ENCODE results near the gene ADGRV1.
"Not testable (repeated sequence)": the region's sequence is repeated elsewhere in the genome, so short reads cannot be mapped to it uniquely, and the experiment has no call there.

ADGRV1 gene

DNA sequence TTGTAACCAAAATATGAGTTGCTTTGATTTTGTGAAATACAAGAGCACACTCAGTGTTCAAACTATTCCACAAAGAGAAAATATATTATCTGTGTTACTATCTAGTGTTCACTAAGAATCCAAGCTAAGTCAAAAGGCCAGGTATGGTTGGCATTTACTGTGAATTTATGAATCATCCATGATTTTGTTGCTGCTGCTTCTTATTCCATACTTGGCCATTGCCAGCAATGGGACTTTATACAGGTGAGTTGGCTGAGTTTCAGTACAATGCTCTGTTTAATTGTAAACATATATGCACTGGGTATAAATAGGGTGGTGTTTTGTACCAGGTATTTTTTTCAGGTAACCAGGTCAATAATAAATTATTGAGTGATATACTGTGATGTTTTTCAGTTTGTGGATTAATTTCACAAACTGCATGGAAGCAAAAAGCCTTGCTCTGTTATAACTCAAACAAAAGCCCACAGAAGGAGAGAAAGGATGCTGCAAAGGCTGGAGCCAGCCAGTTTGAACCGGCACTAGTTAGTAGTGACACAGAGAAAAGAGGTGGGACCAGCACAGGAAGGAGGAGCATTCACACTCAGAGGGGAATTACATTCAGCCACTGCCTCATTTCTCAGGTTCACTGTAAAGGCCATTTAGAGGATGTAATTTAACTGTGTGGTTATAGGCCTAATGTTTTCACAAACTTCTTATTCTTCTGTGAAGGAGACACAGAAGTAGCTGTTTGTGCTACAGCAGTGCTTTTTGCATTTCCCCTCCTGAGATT, 381.8 kb downstream of the ADGRV1 start:
- no peak for DNase-seq (ENCODE audit: low read depth in 2 of 2)

- DNase-seq (ENCODE audit: low read depth in 2 of 2): no peak
Observed at GRCh38 chr5:90941002-90941720, 382.6 kb downstream of the ADGRV1 start.

GRCh38 chr5:90944116-90944515, 385.5 kb downstream of the ADGRV1 start:
- DNase-seq (ENCODE audit: low read depth in 2 of 2): no peak

GRCh38 chr5:90947667-90948066, 389.1 kb downstream of the ADGRV1 start:
- DNase-seq (ENCODE audit: low read depth in 2 of 2): no peak

DNA sequence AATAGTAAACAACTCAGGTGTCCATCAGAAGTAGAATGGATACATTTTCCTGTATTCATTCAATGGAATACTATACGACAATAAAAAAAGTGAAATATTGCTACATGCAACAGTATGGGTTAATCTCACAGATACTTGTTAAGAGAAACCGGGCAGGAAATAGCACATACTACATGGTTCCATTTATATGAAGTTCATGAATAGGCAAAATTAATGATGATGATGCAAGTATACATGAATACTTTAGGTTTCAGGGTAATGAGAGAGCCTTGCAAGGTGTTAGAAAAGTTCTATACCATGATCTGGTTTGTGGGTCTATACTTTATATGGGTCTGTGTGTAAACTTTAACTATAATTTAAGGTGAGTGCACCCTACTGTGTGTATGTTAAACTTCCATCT, 390.4 kb downstream of the ADGRV1 start:
- no peak for DNase-seq (ENCODE audit: low read depth in 2 of 2)

DNA sequence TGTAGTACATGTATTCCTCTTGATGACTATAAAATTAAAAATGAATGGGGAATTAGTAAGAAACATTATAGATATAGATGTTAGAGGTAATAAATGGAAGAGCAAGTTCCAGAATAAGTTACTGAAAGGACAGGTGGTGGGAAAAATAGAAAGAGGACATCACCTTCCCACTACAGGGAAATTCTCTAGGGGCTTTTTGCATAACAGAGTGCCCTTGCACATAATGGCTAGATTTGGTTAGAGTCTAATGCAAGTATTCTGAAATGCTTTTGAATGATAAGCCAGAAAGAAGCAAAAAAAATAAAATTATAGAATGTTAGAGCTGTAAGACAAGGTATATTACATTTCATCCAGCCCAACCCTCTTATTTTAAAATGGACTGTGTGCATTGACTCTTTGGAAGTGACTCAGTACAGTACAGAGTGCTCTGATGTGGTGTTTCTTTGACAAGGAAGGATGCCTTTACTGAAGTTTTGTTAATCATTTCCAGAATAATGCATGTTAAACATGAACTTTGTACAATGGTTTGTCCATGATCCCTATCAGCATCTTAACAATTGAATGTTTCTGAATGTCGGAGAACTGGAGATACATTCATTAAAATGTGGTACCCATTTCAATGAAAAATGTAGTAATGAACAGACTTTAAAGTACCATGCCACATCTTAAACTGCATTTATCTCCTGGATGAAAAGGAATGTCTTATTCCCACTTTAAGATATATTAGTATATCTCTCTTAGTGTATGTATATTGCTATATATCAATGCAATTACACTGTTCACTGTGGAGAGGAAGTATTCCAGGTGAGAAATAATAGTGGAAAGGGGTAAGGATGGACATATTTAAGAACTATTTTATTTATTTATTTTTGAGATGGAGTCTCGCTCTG, 391.1 kb downstream of the ADGRV1 start:
- no peak for DNase-seq (ENCODE audit: low read depth in 2 of 2)

- DNase-seq (ENCODE audit: low read depth in 2 of 2): no peak
Observed at GRCh38 chr5:90955001-90955635, 396.5 kb downstream of the ADGRV1 start.

- DNase-seq (ENCODE audit: low read depth in 2 of 2): no peak
Observed at GRCh38 chr5:90956511-90957097, 398.0 kb downstream of the ADGRV1 start.

- no peak for DNase-seq (ENCODE audit: low read depth in 2 of 2)
Observed at GRCh38 chr5:90957906-90958305, 399.3 kb downstream of the ADGRV1 start.

DNA sequence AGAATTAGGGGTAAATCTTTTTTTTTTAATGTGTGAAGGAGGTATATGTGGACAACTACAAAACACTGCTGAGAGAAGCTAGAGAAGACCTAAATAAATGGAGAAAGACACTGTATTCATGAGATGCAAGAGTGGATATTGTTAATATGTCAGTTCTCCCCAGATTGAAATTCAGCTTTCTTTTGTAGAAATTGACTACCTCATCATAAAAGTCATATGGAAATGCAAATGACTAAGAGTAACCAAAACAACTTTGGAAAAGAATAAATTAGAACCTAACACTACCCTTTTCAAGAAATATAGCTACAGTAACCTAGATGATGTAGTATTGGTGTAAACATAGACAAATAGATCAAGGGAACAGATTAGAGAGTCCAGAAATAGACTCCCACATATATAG, 400.7 kb downstream of the ADGRV1 start:
- no peak for DNase-seq (ENCODE audit: low read depth in 2 of 2)

DNA sequence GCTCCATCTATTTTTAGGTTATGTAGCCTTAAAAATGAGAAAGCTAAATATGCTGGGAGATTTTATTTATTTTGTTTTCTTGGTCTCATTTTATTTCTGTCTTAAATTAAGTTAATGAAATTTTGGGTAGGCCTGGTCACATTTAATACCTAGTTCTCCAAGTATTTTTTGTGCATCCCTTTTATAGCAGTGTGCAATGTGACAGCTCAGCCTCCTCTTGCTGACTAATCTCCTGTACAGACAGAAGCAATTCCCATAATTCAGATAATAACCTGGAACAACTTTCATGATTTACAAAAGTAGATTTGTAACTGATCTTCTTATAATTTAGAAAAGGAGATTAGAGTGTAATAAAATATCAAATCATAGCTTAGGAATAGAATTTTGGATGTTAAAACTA, 403.9 kb downstream of the ADGRV1 start:
- DNase-seq (ENCODE audit: low read depth in 2 of 2): no peak

- DNase-seq (ENCODE audit: low read depth in 2 of 2): no peak
Observed at GRCh38 chr5:90965110-90965685, 406.6 kb downstream of the ADGRV1 start.

GRCh38 chr5:90967443-90967842, 408.8 kb downstream of the ADGRV1 start:
- DNase-seq (ENCODE audit: low read depth in 2 of 2): no peak

- no peak for DNase-seq (ENCODE audit: low read depth in 2 of 2)
Observed at GRCh38 chr5:90967851-90968250, 409.3 kb downstream of the ADGRV1 start.

GRCh38 chr5:90968319-90968718, 409.7 kb downstream of the ADGRV1 start:
- no peak for DNase-seq (ENCODE audit: low read depth in 2 of 2)

DNA sequence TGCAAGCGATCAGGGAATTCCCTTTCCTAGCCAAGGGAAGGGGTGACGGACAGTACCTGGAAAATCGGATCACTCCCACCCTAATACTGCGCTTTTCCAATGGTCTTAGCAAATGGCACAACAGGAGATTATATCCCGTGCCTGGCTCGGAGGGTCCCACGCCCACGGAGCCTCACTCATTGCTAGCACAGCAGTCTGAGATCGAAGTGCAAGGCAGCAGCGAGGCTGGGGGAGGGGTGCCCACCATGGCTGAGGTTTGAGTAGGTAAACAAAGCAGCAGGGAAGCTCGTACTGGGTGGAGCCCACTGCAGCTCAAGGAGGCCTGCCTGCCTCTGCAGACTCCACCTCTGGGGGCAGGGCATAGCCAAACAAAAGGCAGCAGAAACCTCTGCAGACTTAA, 411.3 kb downstream of the ADGRV1 start:
- not testable (repeated sequence) for DNase-seq (ENCODE audit: low read depth in 2 of 2)

- DNase-seq (ENCODE audit: low read depth in 2 of 2): no peak
Observed at GRCh38 chr5:90981177-90981576, 422.6 kb downstream of the ADGRV1 start.

DNA sequence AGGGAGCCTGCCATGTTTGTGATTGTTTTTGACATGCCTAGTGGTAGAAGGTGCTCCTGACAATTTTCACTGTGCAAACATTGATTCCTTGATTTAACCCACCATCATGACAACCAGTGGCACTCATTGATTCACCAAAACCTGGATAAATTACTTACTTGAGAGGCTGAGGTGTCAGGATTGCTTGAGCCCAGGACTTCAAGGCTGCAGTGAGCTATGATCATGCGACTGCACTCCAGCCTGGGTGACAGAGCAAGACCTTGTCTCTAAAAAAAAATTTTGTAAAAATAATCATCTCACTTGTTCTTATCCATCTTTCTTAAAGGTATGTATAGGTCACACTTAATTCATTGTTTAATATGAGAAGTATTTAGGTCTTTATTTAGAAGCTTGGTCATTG, 423.2 kb downstream of the ADGRV1 start:
- no peak for DNase-seq (ENCODE audit: low read depth in 2 of 2)

- DNase-seq (ENCODE audit: low read depth in 2 of 2): no peak
Observed at GRCh38 chr5:90982576-90982975, 424.0 kb downstream of the ADGRV1 start.

DNA sequence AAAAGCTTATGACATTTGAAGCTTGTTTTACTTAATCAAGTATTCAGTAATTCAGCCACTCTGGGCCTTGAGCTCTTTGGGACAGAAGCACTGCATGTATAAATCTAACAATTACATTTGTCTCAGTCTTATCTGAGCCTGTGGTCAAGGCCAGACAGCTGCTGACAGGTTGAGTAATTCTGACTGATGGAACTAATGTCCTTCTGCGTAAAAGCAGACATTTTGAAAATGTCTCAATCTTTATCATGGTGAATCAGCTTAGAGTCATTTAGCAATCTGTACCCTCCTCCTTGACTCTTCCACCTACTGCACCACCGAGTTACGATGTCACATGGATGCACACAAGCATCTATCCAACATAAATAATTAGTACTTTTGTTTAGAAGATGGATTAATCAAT, 424.6 kb downstream of the ADGRV1 start:
- no peak for DNase-seq (ENCODE audit: low read depth in 2 of 2)

GRCh38 chr5:90983711-90984124, 425.1 kb downstream of the ADGRV1 start:
- DNase-seq (ENCODE audit: low read depth in 2 of 2): no peak
